ENCODE data around the gene ZBTB1. TPM values are rescaled to one million over a fixed set of nuclear protein-coding genes. Genes with fewer than 3 reads are reported as not detected.

ZBTB1 gene
- total and polyA plus RNA-seq, 9 of the 15 experiments (the other 6 are each of a cell fraction or from before 2014, with no cell fraction given) = 2.3 to 16.5 (median 9.0) TPM

DNA sequence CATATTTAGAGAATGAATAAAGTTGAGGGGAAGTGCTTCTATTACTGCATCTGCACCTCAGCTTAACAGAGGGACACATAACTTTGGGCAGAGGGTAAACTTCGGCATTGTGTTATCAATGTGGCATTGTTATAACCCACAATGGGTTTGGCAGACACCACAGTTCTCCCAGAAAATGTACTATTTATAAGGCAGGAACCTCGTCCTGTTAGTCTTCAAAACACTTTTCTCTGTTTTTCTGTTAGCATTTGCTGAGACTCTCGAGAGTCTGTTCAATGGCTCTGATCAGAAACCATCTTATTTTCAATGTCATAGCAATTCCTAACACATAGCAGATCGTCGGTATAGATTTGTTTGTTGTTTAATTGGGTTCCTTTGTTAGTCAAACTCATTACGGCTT is 59.1 kb downstream of the ZBTB1 start (continued):
- TF ChIP-seq, protein P1, sequence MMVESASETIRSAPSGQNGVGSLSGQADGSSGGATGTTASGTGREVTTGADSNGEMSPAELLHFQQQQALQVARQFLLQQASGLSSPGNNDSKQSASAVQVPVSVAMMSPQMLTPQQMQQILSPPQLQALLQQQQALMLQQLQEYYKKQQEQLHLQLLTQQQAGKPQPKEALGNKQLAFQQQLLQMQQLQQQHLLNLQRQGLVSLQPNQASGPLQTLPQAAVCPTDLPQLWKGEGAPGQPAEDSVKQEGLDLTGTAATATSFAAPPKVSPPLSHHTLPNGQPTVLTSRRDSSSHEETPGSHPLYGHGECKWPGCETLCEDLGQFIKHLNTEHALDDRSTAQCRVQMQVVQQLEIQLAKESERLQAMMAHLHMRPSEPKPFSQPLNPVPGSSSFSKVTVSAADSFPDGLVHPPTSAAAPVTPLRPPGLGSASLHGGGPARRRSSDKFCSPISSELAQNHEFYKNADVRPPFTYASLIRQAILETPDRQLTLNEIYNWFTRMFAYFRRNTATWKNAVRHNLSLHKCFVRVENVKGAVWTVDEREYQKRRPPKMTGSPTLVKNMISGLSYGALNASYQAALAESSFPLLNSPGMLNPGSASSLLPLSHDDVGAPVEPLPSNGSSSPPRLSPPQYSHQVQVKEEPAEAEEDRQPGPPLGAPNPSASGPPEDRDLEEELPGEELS (CRISPR knock-in tag; IDR thresholded peaks at IDR 0.05; ENCODE audit: borderline replicate concordance) = no peak
- no peak for TF ChIP-seq ZBTB8A (IDR thresholded peaks at IDR 0.05; ENCODE audit: partially characterized antibody)
- TF ChIP-seq, protein P2, sequence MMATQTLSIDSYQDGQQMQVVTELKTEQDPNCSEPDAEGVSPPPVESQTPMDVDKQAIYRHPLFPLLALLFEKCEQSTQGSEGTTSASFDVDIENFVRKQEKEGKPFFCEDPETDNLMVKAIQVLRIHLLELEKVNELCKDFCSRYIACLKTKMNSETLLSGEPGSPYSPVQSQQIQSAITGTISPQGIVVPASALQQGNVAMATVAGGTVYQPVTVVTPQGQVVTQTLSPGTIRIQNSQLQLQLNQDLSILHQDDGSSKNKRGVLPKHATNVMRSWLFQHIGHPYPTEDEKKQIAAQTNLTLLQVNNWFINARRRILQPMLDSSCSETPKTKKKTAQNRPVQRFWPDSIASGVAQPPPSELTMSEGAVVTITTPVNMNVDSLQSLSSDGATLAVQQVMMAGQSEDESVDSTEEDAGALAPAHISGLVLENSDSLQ (IDR thresholded peaks at IDR 0.05) = no peak

DNA sequence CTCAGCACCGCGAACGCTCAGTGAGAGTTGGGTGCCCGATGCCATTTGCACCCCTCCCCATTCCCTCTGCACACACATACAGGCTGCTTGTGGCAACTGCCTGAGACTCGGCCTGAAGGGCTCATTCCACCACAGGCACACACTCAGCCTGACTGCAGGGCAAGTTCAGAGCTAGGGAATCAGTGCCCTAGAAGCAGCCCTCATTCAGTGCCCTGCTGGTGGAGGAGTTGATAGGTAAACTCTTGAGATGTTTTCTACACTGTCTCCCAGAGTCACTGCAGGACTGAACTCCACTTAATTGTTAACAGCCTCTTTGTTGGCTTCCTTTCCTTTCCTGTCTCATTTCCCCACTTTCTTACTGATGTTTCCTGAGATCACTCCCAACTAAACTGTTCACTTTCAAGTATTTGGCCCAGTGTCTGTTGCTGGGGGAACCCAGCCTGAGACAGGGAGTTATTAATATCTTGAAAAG is 62.1 kb downstream of the ZBTB1 start:
- ChIA-PET POLR2A (interaction anchor here (0.8 kb wide), 1 partner anchor 13 kb away, joined by 3 read pairs; no protein-coding TSS in a partner anchor), CTCF (ENCODE audit: low intra/inter-chr PET ratio) (no interaction called here)
- no peak for DNase-seq (ENCODE audit: extremely low read depth in 1 of 4, low spot score in 3 of 4)
- Histone ChIP-seq H3K4me2 (ENCODE audit: insufficient read depth, low read length) (no peak overlapping the region), H3K27ac (ENCODE audit: extremely low read depth, low read depth, low read length) (no peak overlapping the region), H3K27me3 (ENCODE audit: control insufficient read depth in 2 of 2, insufficient read depth in 2 of 2, low read length in 2 of 2) (peaks cover 10 to 11% of the 10 kb centered on the region in 2 experiments; a peak in 4 of 5 replicates), H3K4me1 (replicated peaks in 1 of 2; ENCODE audit: control insufficient read depth in 2 of 2, insufficient read depth in 2 of 2, low read length in 2 of 2) (no peaks in the 10 kb centered on the region), H3K4me3 (no peak overlapping the region), H3K36me3 (ENCODE audit: control insufficient read depth, insufficient read depth, low read length) (no peaks in the 10 kb centered on the region), H2AFZ (ENCODE audit: low read depth, low read length) (no peak overlapping the region), H3K9me3 (replicated peaks; ENCODE audit: control insufficient read depth, insufficient read depth, low read depth, low read length) (no peaks in the 10 kb centered on the region), H3K9me1 (ENCODE audit: control insufficient read depth, insufficient read depth, low read length) (no peaks in the 10 kb centered on the region), H4K20me1 (replicated peaks; ENCODE audit: control insufficient read depth, insufficient read depth, low read length) (no peaks in the 10 kb centered on the region), H3K79me2 (ENCODE audit: control insufficient read depth, insufficient read depth, low read length) (no peaks in the 10 kb centered on the region), H3K9ac (ENCODE audit: insufficient read depth in 1 of 2, low read depth in 2 of 2, low read length in 2 of 2) (no peak overlapping the region)
- no peak for FAIRE-seq
- in situ Hi-C loops (cut with MboI) (no loop called here), intact Hi-C loops (cut with micrococcal nuclease) (no loop called here)
- WGBS (ENCODE audit: insufficient coverage, low coverage, missing lambda C conversion rate) = 0% methylated on average over 4 of the region's 5 CpGs
- ATAC-seq = no peak
- BruUV-seq (replicated peaks) = no TSS peak
- TF ChIP-seq ZBTB17 (CRISPR knock-in tag; IDR thresholded peaks at IDR 0.05) (no peak), BCOR (IDR thresholded peaks at IDR 0.05) (no peak), CHD4 (IDR thresholded peaks at IDR 0.05; ENCODE audit: insufficient read depth, insufficient replicate concordance, low read depth, low read length, poor library complexity, severe bottlenecking) (no peak), RHOXF2B (CRISPR knock-in tag; conservative IDR thresholded peaks at IDR 0.05) (no peak), SMAD4 (CRISPR knock-in tag; conservative IDR thresholded peaks at IDR 0.05) (no peak), DIDO1 (tag; IDR thresholded peaks at IDR 0.05; ENCODE audit: low read depth) (no peak), BHLHE40 (IDR thresholded peaks at IDR 0.05; ENCODE audit: low read length) (no peak)
- TF ChIP-seq, protein P3, sequence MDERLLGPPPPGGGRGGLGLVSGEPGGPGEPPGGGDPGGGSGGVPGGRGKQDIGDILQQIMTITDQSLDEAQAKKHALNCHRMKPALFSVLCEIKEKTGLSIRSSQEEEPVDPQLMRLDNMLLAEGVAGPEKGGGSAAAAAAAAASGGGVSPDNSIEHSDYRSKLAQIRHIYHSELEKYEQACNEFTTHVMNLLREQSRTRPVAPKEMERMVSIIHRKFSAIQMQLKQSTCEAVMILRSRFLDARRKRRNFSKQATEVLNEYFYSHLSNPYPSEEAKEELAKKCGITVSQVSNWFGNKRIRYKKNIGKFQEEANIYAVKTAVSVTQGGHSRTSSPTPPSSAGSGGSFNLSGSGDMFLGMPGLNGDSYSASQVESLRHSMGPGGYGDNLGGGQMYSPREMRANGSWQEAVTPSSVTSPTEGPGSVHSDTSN (CRISPR knock-in tag; IDR thresholded peaks at IDR 0.05; ENCODE audit: low read depth) = no peak
- TF ChIP-seq, protein P3 (tag; conservative IDR thresholded peaks at IDR 0.05; ENCODE audit: low read depth) = no peak
- TF ChIP-seq, protein P4, sequence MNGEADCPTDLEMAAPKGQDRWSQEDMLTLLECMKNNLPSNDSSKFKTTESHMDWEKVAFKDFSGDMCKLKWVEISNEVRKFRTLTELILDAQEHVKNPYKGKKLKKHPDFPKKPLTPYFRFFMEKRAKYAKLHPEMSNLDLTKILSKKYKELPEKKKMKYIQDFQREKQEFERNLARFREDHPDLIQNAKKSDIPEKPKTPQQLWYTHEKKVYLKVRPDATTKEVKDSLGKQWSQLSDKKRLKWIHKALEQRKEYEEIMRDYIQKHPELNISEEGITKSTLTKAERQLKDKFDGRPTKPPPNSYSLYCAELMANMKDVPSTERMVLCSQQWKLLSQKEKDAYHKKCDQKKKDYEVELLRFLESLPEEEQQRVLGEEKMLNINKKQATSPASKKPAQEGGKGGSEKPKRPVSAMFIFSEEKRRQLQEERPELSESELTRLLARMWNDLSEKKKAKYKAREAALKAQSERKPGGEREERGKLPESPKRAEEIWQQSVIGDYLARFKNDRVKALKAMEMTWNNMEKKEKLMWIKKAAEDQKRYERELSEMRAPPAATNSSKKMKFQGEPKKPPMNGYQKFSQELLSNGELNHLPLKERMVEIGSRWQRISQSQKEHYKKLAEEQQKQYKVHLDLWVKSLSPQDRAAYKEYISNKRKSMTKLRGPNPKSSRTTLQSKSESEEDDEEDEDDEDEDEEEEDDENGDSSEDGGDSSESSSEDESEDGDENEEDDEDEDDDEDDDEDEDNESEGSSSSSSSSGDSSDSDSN (IDR thresholded peaks at IDR 0.05; ENCODE audit: borderline replicate concordance in 1 of 2, low read depth in 2 of 2, low read length in 2 of 2) = no peak
